Measurements from ENCODE around the gene ZCCHC14. TPM values are rescaled to one million over a fixed set of nuclear protein-coding genes. Genes with fewer than 3 reads are reported as not detected.
"Not testable (repeated sequence)": the region's sequence is repeated elsewhere in the genome, so short reads cannot be mapped to it uniquely, and the experiment has no call there.

Gene ZCCHC14
- total RNA-seq, 1 experiment from 2014 or later = 27.7 TPM

GRCh38 chr16:87524407-87524806 is 31.6 kb upstream of the ZCCHC14 start:
- Histone ChIP-seq H2BK120ac (ENCODE audit: low read depth, low read length, poor library complexity, severe bottlenecking) (no peak overlapping the region), H3K27me3 (ENCODE audit: insufficient read depth, low read length) (no peaks in the 10 kb centered on the region), H2AFZ (ENCODE audit: low read length) (no peak overlapping the region), H3K79me1 (ENCODE audit: insufficient read depth, low read depth, low read length, poor library complexity, severe bottlenecking) (no peaks in the 10 kb centered on the region), H3K9me3 (ENCODE audit: control insufficient read depth, low read depth, low read length) (no peaks in the 10 kb centered on the region), H4K20me1 (ENCODE audit: control insufficient read depth, insufficient read depth, insufficient read length) (no peaks in the 10 kb centered on the region), H3K14ac (ENCODE audit: insufficient read depth, low read length) (no peak overlapping the region), H2BK12ac (ENCODE audit: insufficient read length, low read depth, low read length) (no peak overlapping the region), H3K9ac (ENCODE audit: extremely low read depth, insufficient read length, low read length) (no peak overlapping the region), H4K8ac (replicated peaks; ENCODE audit: insufficient read length, low read depth, low read length) (no peak overlapping the region), H2AK5ac (ENCODE audit: insufficient read length, low read length) (no peak overlapping the region), H3K4me1 (ENCODE audit: insufficient read depth, low read length) (no peaks in the 10 kb centered on the region), H3K18ac (ENCODE audit: insufficient read length, low read depth, low read length) (no peak overlapping the region), H2BK5ac (ENCODE audit: insufficient read length, low read length) (no peak overlapping the region), H3K27ac (ENCODE audit: insufficient read length, low read depth, low read length) (no peak overlapping the region), H2BK15ac (ENCODE audit: low read depth, low read length) (no peak overlapping the region), H3K4ac (ENCODE audit: low read depth, low read length) (no peak overlapping the region), H4K5ac (ENCODE audit: insufficient read length, low read depth, low read length) (no peak overlapping the region), H3K79me2 (ENCODE audit: insufficient read depth, low read length) (no peaks in the 10 kb centered on the region), H4K91ac (ENCODE audit: insufficient read length, low read depth, low read length) (no peak overlapping the region), H3K23ac (ENCODE audit: insufficient read length, low read depth, low read length) (no peak overlapping the region), H3K56ac (ENCODE audit: insufficient read length, low read depth, low read length) (no peak overlapping the region), H3K4me2 (ENCODE audit: insufficient read depth, insufficient read length, low read length) (no peak overlapping the region), H2BK20ac (ENCODE audit: low read depth, low read length, poor library complexity, severe bottlenecking) (no peak overlapping the region), H3K23me2 (ENCODE audit: insufficient read length, low read depth, low read length, poor library complexity, severe bottlenecking) (no peaks in the 10 kb centered on the region), H3T11ph (ENCODE audit: low read length) (no peak overlapping the region)
- WGBS (ENCODE audit: extremely low coverage, insufficient read length, low lambda C conversion rate) = 100% methylated on average over 3 of the region's 4 CpGs
- H3K4me1 Mint-ChIP-seq = peaks cover 0 to 2% of the 10 kb centered on the region in 2 experiments; a peak in 1 of 4 replicates
- no peak overlapping the region for H3K27ac Mint-ChIP-seq
- peaks cover 10% of the 10 kb centered on the region for H3K27me3 Mint-ChIP-seq (ENCODE audit: low read depth)
- TF ChIP-seq CTCF (conservative IDR thresholded peaks at IDR 0.05) = no peak
- H3K36me3 Mint-ChIP-seq (ENCODE audit: insufficient read depth in 1 of 3, low read depth in 3 of 3) = peaks cover 0 to 2% (median 0%) of the 10 kb centered on the region in 3 experiments; a peak in 1 of 7 replicates
- H3K4me3 Mint-ChIP-seq = no peak overlapping the region; a peak in 1 of 5 replicates
- peaks cover 0 to 4% of the 10 kb centered on the region in 2 experiments; a peak in 2 of 5 replicates for H3K9me3 Mint-ChIP-seq
- no peak for DNase-seq

GRCh38 chr16:87523605-87524004 is 30.8 kb upstream of the ZCCHC14 start:
- no CpG with 5 or more reads among the region's 6 CpGs for WGBS (ENCODE audit: extremely low coverage, insufficient read length, low lambda C conversion rate)
- DNase-seq; H3K9me3 ChIP-seq (ENCODE audit: control insufficient read depth, low read depth, low read length); H3K9ac ChIP-seq (ENCODE audit: extremely low read depth, insufficient read length, low read length); H3K36me3 Mint-ChIP-seq (ENCODE audit: insufficient read depth in 1 of 3, low read depth in 3 of 3); H3T11ph ChIP-seq (ENCODE audit: low read length); H3K23ac ChIP-seq (ENCODE audit: insufficient read length, low read depth, low read length); H3K79me1 ChIP-seq (ENCODE audit: insufficient read depth, low read depth, low read length, poor library complexity, severe bottlenecking); H3K18ac ChIP-seq (ENCODE audit: insufficient read length, low read depth, low read length); H2BK20ac ChIP-seq (ENCODE audit: low read depth, low read length, poor library complexity, severe bottlenecking); H3K23me2 ChIP-seq (ENCODE audit: insufficient read length, low read depth, low read length, poor library complexity, severe bottlenecking); H3K4me1 ChIP-seq (ENCODE audit: insufficient read depth, low read length); H4K8ac ChIP-seq (replicated peaks; ENCODE audit: insufficient read length, low read depth, low read length); H3K56ac ChIP-seq (ENCODE audit: insufficient read length, low read depth, low read length); H4K91ac ChIP-seq (ENCODE audit: insufficient read length, low read depth, low read length); H4K20me1 ChIP-seq (ENCODE audit: control insufficient read depth, insufficient read depth, insufficient read length); H2BK12ac ChIP-seq (ENCODE audit: insufficient read length, low read depth, low read length); H3K9me3 Mint-ChIP-seq; H2BK5ac ChIP-seq (ENCODE audit: insufficient read length, low read length); H4K5ac ChIP-seq (ENCODE audit: insufficient read length, low read depth, low read length); H3K27me3 ChIP-seq (ENCODE audit: insufficient read depth, low read length); H3K4ac ChIP-seq (ENCODE audit: low read depth, low read length); H3K27ac ChIP-seq (ENCODE audit: insufficient read length, low read depth, low read length); H2AK5ac ChIP-seq (ENCODE audit: insufficient read length, low read length); H2BK15ac ChIP-seq (ENCODE audit: low read depth, low read length); H2BK120ac ChIP-seq (ENCODE audit: low read depth, low read length, poor library complexity, severe bottlenecking); H3K4me3 Mint-ChIP-seq; H3K79me2 ChIP-seq (ENCODE audit: insufficient read depth, low read length); H3K27ac Mint-ChIP-seq; H3K4me2 ChIP-seq (ENCODE audit: insufficient read depth, insufficient read length, low read length); H2AFZ ChIP-seq (ENCODE audit: low read length); H3K27me3 Mint-ChIP-seq (ENCODE audit: low read depth); H3K4me1 Mint-ChIP-seq; H3K14ac ChIP-seq (ENCODE audit: insufficient read depth, low read length): not testable (repeated sequence)
